Cardiac fibroblast (primary cell): ENCODE results near the gene PTPRCAP.

Experiments
- DNase-seq, 2 donors: peaks; one replicate each; pipeline versions ENCODE4 v3.0.0 to v3.0.0-alpha.2; 2010; ENCODE audit warnings: low read depth in 2 of 2
- H3K4me3 ChIP-seq, 2 donors: replicated peaks in 1 of 2; 1 replicate in 1 of 2; 2 replicates in 1 of 2; pipeline ENCODE4 v1.5.1; 2011; ENCODE audit warnings: low read depth in 2 of 2, low read length in 2 of 2, mild to moderate bottlenecking in 2 of 2, moderate library complexity in 1 of 2
- TF ChIP-seq, protein P1 (sequence below): IDR thresholded peaks from one replicate; pipeline ENCODE4 v1.5.1; 2011; ENCODE audit warnings: low read depth, mild to moderate bottlenecking, low read length, inconsistent platforms

PTPRCAP gene

DNA sequence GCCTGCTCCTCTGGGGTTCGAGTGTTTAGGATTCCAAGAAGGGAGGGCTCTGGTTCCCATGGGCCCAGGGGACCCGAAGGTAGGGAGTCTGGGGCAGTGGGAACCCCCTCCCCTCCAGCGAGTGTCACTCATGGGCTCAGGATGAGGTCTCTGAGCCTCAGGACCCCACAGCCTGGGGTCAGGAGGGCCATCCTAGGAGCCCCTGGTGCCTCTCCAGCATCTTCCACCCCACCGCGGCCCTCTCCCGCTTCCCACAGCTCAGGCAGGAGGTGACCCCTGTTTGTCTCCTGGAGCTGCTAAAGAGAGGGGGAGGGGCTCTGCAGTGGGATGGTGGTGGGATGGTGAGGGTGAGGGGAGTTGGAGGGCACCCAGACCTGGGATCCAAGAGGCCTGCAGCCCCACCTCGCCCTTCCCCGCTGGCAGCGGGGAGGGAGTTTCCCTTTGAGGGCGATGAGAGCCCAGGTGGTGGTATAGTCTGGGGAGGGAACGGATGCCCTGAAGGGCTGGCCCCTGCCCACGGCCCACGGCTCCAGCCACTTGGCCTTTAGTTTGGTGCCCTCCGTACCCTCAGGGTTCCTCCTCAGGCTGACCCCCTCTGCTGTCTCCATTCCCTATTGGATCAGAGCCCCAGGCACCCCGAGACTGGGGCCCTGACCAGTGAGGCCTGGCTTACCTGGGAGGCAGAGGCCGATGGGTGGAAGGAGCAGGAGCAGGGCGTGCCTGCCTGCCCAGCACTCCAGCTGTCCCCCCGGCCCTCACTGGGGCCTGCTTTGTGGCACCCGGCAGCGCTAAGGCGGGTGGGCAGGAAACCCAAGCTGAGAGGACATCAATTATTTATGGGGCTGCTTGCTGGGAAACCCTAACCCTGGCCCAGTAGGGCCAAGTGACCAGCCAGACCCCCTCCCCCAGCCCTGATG, 16.6 kb upstream of the PTPRCAP start:
- DNase-seq, result no peak
- TF ChIP-seq, protein P1, sequence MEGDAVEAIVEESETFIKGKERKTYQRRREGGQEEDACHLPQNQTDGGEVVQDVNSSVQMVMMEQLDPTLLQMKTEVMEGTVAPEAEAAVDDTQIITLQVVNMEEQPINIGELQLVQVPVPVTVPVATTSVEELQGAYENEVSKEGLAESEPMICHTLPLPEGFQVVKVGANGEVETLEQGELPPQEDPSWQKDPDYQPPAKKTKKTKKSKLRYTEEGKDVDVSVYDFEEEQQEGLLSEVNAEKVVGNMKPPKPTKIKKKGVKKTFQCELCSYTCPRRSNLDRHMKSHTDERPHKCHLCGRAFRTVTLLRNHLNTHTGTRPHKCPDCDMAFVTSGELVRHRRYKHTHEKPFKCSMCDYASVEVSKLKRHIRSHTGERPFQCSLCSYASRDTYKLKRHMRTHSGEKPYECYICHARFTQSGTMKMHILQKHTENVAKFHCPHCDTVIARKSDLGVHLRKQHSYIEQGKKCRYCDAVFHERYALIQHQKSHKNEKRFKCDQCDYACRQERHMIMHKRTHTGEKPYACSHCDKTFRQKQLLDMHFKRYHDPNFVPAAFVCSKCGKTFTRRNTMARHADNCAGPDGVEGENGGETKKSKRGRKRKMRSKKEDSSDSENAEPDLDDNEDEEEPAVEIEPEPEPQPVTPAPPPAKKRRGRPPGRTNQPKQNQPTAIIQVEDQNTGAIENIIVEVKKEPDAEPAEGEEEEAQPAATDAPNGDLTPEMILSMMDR, result no peak
- no peak overlapping the region for H3K4me3 ChIP-seq

DNA sequence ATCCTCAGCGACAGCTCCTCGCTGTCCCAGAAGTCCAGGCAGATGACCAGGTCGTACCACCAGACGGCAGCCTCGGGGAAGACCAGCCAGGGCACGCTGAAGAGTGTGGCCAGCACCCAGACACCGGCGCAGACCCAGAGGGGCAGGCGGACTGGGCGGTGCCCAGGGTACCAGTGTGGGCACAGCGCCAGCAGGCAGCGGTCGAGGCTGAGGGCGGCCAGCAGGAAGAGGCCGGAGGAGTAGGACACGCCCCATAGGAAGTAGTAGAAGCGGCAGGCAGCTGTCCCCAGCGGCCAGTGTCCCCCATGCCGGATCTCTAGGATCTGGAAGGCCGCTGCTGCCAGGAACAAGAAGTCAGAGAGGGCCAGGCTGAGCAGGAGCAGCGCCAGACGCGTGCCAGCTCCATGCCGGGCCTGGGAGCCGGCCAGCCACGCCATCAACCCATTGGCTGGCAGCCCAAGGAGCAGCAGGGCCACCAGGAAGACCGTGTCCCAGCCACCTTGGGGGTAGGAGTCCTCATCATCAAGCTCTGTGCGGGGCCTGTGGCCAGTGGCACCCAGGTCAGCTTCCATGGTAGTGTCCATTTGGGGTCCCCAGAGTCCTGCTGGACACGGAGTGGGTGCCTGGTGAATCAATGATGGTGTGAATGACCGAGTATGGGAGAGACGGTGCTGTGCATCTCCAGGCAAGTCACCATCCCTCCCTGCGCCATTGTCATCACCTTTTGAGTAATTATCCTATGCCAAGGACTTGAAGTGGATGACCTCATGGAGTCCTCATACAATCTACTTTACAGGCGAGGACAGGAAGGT, 14.9 kb upstream of the PTPRCAP start, which contains the start of gene GPR152:
Gene GPR152, minus strand, starts transcription at position 589 of the 812 bp plus-strand sequence. Its CDS starts 5 bp downstream, at position 584.
- H3K4me3 ChIP-seq, result no peak within 1 kb of the TSS
- TF ChIP-seq, protein P1, result no peak
- no peak for DNase-seq

DNA sequence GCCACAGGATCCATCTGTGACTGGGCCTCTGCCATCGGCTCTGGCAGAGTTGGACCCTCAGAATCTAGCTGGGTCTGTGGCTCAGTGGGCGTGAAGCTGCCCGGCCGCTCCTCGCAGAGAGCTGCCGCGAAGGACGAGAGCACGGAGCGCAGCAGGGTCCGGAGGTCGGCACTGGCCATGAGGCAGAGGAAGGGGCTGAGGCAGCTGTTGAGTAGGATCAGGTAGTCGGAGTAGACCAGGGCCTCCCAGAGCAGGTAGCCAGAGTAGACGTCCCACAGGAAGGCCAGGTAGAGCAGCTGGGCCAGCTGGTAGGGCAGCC, 14.1 kb upstream of the PTPRCAP start:
- no peak for DNase-seq
- TF ChIP-seq, protein P1, result no peak
- H3K4me3 ChIP-seq, result no peak overlapping the region

DNA sequence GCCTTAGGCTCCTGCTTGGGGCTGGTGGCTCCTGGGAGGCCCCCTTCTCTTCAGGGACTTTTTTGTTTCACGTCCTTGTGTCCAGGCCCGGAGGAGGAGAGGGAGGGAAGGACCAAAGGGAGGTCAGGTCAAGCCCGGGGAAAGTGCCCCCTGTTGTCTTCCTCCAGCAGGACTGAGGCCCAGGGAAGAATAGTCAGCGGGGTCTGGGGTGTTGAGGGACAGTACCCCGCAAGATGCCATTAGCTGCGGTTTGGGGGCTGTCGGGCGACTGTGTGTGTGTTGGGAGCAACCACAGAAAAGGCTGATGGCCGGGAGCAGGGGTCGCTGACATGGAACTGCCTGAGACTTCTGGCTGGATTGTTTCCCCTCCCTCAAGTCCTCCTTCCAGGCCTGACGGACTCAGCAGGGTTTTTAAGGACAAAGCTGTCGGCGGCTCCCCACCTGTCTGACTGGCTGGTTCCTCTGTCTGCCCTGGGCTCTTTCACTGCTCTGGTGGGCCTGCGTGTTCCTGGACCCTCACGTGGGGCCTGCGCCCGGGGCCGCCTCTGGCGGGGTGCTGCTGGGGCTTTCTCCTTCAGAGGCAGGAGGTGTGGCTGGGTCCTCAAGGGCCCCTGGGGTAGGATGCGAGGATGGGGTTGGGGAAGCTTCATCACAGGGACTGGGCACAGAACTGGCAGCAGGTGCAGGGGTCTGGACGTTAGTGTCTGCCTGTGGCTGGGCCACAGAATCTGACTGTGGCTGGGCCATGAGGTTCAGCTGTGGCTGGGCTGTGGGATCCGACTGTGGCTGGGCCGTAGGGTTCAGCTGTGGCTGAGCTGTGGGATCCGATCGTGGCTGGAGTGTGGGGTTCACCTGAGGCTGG, 13.5 kb upstream of the PTPRCAP start:
- TF ChIP-seq, protein P1, result no peak
- no peak for DNase-seq
- H3K4me3 ChIP-seq, result no peak overlapping the region

DNA sequence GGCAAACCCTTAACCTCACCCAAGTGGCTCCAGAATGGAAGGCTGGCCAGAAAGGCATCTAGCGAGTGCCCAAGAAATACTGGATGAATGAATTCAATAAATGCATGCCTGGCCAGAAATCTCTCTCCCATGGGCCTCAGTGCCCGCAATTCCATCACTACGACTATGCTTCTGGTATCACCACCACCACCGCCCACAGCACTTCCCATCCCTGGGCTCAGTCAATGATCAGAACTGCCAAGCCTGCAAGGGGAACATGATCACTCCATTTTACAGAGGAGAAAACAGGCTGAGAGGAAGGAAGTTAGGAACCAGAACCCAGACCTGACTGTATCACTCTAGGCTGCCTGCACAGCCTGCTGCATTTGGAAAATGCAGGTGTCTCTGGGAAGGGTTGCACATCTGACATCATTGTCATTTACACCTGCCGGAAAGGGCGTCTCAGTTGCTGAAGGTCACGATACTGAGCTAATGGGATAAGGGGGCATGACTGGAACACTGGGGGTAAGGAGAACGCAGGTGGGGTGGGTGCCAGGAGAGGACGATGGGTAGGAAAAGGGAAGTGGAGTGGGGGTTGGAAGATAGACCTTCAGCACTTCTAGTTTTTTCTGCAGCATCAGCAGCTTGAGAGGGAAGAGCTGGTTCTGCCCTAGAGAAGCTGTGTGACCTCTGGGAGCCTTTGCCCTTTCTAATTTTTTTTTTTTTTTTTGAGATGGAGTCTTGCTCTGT, 11.8 kb upstream of the PTPRCAP start:
- no peak overlapping the region for H3K4me3 ChIP-seq
- TF ChIP-seq, protein P1, result no peak
- DNase-seq, result no peak

DNA sequence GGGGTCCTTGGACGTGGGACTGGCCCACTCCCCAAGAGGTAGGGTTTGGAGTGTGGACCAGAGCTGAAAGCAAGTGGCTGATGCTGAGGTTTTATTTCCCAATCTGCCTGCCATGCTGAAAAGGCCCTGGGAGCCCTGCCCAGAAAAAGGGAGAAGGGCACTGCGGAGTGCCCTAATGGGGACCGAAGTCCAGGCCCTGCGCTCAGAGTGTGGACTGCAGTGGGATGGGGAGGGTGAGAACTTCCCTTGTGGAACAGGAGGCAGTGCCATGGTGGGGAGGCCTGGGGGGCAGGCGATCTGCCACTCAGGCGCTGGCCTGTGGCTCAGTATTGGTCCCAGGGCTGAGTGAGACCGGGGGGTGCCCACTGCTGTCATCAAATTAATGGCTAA, 10.7 kb upstream of the PTPRCAP start:
- TF ChIP-seq, protein P1, result no peak
- no peak for DNase-seq

More for the DNA sequence above, 10.7 kb upstream of the PTPRCAP start:
- no peak overlapping the region for H3K4me3 ChIP-seq
